Measurements from ENCODE around the gene MSLN.
A peak's percentile ranks its signal among the peaks of the same experiment; 100 is the strongest.

The MSLN gene

DNA sequence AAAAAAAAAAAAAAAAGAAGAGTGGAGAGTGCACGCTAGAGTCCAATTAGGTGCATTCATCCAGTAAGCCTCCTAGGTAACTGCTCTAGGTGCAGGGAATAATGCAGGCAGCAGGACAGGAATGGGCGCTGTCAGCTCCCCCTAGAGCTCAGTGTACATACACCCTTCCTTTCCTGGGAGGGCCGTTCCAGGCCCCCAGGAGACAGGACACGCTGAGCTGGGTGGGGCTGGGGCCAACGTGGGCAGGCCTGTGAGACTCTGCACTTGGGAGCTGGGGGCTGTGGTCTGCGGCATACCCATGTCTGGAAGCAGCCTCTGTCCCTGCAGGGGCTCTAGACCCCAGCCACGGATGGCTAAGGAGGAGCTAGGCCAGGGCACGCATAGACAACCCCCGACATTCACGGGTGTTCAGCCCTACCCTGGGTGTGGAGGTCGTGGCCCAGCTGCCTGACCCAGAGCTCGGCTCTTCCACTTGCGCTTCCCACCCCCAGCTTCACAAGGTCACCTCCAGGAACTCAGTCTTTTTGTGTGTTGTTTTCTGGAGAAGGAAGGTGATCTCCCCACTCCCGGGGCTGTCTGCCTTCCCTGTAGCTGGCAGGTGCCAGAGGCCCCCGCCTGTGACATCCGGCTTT is 40.6 kb upstream of the MSLN start:
- H3K27ac ChIP-seq: peak overlapping the region; percentile 100
- TF ChIP-seq, protein P1, sequence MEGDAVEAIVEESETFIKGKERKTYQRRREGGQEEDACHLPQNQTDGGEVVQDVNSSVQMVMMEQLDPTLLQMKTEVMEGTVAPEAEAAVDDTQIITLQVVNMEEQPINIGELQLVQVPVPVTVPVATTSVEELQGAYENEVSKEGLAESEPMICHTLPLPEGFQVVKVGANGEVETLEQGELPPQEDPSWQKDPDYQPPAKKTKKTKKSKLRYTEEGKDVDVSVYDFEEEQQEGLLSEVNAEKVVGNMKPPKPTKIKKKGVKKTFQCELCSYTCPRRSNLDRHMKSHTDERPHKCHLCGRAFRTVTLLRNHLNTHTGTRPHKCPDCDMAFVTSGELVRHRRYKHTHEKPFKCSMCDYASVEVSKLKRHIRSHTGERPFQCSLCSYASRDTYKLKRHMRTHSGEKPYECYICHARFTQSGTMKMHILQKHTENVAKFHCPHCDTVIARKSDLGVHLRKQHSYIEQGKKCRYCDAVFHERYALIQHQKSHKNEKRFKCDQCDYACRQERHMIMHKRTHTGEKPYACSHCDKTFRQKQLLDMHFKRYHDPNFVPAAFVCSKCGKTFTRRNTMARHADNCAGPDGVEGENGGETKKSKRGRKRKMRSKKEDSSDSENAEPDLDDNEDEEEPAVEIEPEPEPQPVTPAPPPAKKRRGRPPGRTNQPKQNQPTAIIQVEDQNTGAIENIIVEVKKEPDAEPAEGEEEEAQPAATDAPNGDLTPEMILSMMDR (conservative IDR thresholded peaks at IDR 0.05): peak; percentile 32
- no peak for TF ChIP-seq ZFX (IDR thresholded peaks at IDR 0.05)

DNA sequence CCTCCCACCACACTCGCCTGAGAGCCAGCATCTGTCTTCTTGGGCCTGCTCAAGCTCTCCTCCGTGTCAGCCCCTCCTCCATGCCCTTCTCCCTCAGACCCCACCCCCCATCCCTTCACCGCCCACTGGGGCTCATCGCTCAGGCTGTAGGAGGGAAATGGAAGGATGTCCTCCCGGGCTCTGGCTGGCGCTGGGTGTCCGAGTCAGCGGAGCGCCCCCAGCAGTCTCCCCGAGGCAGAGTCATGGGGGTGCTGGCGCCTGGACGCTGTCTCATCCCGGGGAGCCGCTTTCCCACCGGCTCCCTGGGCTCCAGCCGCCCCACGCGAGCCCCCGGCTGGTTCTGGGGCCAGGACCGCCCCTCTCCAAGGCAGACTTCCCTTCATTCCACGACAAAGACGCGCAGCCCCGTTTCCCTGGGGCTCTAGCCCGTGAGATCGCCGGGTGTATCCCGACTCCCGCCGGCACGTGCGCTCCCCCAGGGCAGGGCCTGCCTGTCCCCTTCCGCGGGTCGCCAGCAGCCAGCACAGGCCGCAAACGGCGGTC is 40.0 kb upstream of the MSLN start:
- TF ChIP-seq, protein P1 (conservative IDR thresholded peaks at IDR 0.05): no peak
- no peak for TF ChIP-seq ZFX (IDR thresholded peaks at IDR 0.05)
- peak overlapping the region; percentile 100 for H3K27ac ChIP-seq

DNA sequence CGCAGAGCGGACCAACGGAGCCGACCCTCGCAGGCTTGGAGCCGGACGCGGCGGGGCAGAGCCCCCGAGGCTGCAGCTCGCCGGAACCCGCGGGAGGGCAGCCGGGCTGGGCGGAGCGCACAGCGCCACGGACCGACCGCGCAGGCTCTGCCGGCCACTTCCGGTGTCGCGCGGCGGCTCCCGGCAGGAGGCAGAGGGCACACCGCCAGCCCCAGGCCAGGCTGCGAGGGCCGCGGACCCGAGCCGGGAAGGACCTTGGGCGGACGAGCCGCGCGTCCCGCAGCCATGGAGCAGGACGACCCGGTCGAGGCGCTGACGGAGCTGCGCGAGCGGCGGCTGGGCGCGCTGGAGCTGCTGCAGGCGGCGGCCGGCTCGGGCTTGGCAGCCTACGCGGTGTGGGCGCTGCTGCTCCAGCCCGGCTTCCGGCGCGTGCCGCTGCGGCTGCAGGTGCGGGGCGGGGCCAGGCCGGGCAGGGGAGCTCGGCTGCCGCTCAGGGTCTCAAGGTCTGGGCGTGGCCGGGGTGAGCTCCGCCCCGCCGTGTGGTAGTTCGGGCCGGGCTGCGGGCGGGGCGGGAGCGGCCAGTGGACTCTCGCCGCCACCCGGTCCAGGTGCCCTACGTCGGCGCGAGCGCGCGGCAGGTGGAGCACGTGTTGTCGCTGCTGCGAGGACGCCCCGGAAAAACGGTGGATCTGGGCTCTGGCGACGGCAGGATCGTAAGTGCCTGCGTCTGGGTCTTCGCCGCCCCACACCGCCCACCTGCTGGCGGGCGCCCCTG is 39.4 kb upstream of the MSLN start, which contains the start of gene ANTKMT:
Gene ANTKMT (plus strand): TSS at position 157 of the 775 bp plus-strand sequence. CDS start 129 bp downstream, at position 286.
- TF ChIP-seq ZFX (IDR thresholded peaks at IDR 0.05): peak; percentile 46
- TF ChIP-seq, protein P1 (conservative IDR thresholded peaks at IDR 0.05): no peak
- H3K27ac ChIP-seq: peak within 1 kb of the TSS; percentile 100

DNA sequence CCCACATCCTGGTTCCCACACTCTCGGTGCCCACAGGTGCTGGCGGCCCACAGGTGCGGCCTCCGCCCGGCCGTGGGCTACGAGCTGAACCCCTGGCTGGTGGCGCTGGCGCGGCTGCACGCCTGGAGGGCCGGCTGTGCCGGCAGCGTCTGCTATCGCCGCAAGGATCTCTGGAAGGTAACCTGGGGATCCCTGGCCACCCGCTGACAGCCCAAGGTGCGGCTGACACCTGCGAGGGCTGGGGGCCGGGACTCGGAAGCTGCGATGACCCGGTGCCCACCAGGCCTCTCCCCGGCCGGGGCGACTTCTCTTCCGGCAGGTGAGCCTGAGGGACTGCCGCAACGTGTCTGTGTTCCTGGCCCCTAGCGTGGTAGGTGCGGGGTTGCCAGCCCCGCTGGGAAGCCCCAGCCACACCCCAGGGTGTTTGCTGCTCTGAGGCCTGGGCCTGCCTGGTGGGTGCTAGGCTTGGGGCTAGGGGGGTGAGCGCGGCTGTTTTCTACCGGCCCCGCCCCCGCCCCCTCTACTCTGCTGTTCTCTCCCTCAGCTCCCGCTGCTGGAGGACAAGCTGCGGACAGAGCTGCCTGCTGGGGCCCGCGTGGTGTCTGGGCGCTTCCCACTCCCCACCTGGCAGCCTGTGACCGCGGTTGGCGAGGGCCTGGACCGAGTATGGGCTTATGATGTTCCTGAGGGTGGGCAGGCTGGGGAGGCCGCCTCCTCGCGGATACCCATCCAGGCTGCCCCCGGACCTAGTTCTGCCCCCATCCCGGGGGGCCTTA is 38.6 kb upstream of the MSLN start:
- peak overlapping the region; percentile 100 for H3K27ac ChIP-seq

DNA sequence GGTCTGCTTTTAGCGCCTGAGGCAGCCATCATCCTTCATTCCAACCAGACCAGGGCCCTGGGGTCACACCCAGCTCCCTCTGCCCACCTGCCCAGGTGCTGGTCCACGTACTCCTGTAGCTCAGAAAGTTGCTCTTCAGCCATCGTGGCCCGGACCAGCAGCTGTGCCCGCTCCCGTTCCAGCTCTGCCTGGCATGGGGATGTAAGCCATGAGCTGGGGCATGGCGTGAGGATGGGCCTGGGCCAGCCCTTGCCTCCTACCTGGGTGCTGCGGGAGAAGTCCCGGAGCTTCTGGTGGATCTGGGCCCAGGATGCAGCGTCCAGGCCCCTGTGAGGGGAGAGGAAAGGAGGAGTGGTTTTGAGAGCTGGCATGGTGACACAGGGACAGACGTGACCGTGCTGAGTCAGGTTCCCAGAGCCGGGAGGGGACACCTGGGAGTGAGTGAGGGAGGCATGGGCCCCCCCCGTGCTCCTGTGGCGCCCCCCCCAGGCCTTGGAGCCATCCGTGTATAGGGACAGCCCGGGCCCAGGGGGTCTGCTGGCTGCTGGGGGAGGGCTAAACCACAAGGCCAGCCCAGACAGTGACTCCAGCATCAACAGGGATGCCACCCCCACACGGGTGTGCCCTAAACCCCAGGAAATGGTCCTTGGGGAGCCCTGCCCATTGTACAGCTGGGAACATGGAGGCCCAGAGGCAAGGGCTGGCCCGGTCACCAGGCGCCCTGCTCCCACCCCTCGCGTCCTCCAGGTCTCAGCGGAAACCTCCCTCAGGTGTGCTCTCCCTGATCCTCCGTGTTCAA is 37.5 kb upstream of the MSLN start:
- no peak for TF ChIP-seq ZFX (IDR thresholded peaks at IDR 0.05)
- TF ChIP-seq, protein P1 (conservative IDR thresholded peaks at IDR 0.05): no peak
- H3K27ac ChIP-seq: peak overlapping the region; percentile 100

More for the DNA sequence above, 38.6 kb upstream of the MSLN start:
- TF ChIP-seq, protein P1 (conservative IDR thresholded peaks at IDR 0.05): no peak
- peak; percentile 42; the same call in 1 of the 2 replicates for TF ChIP-seq ZFX (IDR thresholded peaks at IDR 0.05)

DNA sequence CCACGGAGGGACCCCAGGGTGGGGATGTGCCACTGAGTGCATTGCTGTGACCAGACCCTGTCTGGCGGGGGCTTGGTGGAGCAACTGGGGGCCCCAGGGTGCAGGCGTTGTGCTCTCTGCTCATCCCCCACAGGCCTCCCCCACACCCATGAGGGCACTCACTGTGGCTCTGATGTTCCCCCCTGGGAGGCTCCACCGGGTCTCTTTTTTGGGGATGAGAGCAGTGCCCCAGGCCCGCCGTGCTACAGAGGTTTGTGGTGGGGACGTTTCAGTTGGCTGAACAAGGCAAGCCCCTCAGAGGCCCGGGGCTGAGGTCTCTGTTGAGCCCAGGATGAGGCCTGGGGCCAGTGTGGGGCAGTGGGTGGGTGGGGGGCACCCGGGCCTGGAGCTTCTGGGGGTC is 36.8 kb upstream of the MSLN start:
- peak overlapping the region; percentile 100 for H3K27ac ChIP-seq
- no peak for TF ChIP-seq ZFX (IDR thresholded peaks at IDR 0.05)
- TF ChIP-seq, protein P1 (conservative IDR thresholded peaks at IDR 0.05): no peak
